ENCODE results near the gene ZSWIM5.
"Not testable (repeated sequence)": the region's sequence is repeated elsewhere in the genome, so short reads cannot be mapped to it uniquely, and the experiment has no call there.

ZSWIM5 gene

DNA sequence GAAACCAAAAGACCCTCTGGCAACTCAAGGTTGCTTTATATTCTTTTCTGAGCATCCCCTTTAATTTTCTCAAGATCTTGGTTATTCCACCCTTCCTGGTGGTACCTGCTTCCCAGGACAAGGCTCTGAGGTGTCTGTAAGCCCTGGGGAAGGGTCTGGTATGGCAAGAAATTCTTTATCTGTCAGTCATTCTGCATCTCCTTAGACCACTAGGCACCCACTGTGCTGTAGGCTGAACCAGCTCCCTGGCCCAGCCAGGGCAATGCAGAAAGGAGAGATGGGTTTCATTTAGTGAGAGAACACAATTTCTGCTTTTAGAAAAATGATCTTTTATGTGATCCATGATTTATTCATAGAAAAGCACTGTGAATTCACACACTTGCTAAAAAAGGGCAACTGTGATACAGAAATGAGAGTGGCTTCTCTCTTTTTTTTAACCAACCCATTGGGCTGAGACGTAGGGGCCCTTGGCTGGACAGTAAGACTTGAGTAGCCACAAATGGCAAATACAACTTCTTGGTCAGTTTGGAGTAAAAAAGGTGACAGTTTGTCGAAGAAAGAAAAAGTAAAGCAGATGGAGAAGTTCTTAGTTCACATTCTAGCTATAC lies 190.2 kb downstream of the ZSWIM5 start:
- DNase-seq, result no peak

DNA sequence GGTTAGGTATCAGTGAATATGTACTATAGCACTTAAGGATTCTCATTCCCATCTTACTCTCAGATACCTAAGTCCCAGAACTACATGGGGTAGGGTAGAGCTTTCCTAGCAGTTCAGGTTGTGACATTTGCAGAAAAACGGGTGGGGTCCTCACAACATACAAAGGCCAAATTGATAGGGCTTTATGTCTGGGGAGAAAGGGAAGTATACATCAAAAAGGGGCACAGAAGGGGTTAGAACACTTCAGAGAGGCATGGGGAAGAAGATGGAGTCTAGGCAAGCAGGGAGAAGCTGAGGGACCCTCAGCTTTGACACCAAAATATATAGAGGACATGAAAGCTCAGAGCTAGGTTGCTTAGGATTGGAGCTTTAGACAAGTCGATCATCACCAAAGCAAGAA lies 190.7 kb downstream of the ZSWIM5 start:
- no peak for DNase-seq

DNA sequence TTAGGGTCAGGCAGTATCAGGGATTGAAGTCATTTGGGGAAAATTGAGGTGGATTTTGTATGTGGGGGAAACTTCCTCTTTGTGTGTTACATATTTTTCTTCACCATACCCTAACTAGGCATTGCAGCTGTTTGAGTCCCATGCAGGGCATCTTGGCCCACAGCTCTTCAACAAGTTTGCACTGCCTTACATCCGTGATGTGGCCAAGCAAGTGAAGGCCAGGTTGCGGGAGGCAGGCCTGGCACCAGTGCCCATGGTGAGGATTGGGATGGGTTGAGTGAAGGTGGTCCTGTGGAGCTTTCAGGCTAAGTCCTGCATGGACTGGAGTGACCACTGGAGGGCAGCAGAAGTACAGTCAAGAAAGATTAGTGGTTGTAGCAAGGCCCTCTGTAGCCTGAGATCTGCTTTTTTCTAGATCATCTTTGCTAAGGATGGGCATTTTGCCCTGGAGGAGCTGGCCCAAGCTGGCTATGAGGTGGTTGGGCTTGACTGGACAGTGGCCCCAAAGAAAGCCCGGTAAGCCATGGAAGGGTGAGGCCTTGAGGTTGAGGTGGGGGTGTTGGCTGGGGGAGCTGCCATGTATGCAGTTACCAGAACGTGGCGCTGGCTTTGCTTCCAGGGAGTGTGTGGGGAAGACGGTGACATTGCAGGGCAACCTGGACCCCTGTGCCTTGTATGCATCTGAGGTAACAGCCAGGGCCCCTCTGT lies 191.9 kb downstream of the ZSWIM5 start:
- peak; percentile 82 for DNase-seq

DNA sequence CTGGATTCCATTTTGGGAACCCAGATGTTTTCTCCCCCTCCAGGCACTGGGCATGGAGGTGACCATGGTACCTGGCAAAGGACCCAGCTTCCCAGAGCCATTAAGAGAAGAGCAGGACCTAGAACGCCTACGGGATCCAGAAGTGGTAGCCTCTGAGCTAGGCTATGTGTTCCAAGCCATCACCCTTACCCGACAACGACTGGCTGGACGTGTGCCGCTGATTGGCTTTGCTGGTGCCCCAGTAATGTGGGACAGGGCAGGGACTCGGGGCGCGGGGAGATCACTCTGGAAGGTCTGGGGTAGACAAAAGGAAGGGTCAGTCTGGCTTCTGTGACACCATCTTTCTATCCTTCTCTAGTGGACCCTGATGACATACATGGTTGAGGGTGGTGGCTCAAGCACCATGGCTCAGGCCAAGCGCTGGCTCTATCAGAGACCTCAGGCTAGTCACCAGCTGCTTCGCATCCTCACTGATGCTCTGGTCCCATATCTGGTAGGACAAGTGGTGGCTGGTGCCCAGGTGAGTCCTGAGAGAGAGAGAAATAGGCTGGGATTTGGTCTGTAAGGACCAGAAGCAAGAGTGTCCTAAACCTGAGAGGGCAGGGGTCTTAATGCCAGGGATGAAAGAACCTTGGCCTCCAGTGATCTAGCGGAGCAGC lies 192.7 kb downstream of the ZSWIM5 start:
- DNase-seq, result no peak

DNA sequence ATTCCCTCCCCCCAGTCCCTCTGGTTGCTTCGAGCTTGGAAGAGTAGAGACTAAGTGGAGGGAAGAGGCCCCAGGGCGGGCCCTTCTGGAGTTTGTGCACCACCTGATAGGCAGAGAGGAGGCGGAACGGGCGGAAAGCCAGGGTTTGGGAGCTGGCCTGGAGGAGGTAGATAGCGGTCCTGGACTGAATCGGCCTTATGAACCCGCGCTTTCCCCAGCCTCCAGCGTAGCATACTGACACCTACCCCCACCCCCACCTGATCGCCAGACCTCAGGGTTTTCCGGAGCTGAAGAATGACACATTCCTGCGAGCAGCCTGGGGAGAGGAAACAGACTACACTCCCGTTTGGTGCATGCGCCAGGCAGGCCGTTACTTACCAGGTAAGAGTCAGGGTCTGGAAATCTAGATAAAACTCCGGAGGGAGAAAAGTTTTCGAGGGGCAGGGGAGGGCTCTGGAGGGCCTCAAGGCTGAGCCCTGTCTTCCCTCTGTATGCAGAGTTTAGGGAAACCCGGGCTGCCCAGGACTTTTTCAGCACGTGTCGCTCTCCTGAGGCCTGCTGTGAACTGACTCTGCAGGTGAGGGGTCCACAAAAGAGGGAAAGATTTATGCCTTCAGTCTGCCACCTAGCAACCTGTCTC lies 193.6 kb downstream of the ZSWIM5 start:
- DNase-seq, result no peak

DNA sequence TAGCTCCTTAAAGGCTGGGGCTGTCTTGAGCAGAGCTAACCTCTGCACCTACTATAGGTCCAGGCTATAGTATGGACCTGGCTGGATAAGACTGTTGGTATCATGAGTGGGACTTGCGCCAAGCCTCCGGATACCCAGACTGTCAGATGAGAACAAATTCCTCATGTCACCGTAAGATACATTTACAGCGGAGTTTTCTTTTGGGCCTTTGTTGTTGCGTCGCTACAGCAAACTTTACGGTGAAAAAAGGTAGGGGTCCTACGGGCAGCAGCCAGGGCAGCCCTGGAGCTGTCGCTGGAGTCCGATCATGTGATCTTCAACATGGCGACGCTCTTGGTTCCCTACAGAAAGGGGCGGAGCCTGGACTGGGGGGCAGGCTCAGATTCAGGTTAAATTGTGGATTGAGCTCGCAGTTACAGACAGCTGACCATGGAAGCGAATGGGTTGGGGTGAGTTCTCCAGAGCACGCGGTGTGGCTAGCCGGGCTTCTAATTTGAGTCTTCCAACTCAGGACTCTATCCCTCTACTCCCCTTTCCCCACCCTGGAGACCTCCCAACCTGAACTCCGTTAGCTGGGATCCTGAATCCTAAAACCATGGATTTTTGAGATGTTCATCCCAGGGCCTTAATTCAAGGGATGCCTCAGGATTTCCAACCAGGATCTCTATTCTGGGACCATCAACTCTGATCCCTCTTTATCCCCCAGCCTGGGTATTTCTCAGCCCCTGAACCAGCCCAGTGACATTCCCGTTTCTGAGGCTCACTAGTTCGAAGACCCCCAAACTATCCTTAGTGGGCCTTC lies 194.4 kb downstream of the ZSWIM5 start, which contains the start of gene UROD:
UROD (plus strand) TSS at position 418 of the 802 bp plus-strand sequence; CDS start at position 430, 12 bp downstream.
- DNase-seq, result peak; percentile 95

DNA sequence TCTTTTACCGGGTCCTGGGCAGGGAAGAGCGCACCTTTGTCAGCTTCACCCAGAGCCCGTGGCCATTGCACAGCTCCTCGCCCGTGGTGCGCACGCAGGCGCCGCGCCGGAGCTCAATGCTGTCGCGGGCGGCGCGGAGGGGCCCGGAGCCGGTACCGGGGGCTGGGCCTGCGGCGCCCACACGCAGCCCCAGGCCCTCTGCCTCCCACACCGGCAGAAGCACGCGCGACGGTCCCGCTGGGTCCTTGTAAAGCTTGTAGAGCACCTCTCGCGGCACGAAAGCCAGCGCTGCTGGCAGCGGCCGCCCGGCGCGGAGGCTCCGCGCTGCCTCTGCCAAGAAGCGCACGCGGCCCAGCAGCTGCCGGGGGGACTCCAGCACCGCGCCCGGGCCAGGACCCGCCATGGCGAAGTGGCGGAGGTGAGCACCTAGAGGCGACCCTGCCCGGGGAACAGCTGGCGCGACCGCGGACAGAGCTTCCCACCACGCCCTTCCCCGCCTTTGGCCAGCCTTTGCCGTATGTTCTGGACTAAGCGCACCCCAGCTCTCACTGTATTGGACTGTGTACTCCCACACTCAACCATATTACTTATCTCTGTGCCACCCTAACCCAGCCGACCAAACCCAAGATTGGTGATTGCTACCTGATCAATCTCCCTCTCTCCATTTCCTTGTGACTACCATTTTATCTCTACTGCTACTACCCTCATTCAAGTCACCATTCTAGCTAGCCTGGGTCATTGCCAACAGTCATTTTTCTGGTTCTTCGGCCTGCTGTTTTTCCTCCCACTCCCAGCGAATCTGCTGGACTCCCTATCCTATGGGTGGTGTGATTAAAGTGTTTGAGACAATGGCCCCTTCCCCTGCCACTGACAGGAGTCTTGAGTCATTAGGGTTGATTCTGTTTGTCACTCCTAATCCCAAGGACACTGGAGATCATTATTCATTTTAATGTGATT lies 195.3 kb downstream of the ZSWIM5 start, which contains the start of gene HECTD3:
HECTD3 (minus strand) TSS at position 470 of the 957 bp plus-strand sequence; CDS start at position 403, 67 bp downstream.
- peak; percentile 71 for DNase-seq

DNA sequence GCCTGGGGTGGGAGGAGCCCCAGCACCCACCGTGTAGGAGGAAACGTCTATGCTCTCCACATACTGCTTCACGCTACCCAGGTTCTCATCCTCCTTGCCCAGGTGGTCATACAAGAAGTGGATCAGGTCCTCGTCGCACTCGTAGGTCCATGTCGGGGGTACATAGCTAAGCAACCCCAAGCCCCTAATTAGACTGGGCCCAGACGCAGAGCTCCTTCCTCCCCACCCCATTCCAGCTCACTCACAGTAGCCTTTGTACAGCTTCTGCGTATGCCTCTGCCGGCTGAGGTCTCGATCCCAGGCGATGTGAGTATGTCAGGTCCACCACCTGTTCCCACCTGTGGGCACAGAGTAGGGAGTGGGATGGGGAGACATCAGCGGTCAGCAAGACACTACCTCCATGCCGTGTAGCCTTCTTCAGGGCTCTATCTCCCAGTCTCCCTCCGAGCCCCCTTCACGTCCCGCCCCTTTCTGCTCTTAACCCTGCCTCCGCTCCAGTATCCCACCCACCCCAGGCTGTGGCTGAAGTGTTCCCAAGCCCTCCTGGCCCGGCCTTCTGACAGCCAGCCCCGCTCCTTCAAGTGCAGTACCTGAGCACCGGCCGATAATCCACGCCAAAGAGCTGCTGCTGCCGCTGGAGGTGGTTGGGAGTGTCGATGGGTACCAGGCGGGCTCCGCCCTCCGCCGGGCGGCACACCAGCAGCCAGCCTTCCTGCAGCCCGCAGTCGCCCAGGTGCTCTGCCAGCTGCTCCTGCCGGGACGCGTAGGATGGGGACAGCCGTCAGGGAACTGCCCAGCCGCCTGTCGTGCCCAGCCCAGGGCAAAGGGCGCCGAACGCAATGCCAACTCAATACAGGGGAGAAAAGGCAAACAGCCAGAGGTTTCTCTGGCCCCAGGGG lies 196.2 kb downstream of the ZSWIM5 start:
- DNase-seq, result no peak

DNA sequence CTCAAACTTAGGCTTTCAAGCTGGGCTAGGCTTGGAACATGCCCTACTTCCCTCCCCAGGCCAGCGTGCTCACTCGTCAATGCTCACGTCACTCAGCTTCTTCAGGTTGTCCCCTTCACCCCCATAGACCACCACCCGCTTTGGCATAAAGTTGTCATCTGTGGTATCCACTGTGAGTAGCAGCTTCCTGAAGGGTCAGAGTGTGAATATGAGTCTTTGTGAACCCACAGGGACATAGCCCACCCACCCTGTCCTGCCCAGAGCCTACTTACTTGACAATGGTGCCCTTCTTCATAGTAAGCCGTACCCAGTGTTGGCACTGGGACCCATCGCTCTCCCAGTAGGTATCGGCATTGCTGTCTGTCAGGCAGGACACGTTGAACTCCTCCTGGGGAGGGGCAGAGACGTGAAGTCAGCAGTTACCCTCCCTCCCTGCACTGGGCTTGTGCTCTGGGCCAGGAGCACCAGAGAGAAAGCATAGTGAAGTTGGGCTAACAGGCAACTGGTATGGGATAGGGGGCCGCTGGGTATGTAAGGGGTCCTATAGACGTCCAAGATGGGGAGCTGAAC lies 197.0 kb downstream of the ZSWIM5 start:
- DNase-seq, result no peak

DNA sequence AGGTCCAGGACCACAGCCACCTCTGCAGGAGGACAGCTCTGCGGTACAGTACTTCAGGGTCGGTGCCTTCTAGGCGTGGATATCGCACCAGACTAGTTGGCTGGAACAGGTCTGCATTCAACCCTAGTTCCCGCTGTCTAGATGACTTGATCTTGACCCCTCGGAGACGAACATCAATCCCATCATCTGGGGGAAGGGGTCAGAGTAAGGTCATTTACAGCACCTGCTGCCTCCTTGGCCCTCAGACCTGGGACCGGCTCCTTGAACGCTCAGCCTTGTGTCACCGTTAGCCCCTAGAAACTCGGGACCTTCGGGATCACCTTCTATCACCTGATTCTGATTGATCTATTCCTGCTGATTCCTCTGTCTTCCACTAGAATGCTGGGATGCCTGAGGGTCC lies 197.9 kb downstream of the ZSWIM5 start:
- DNase-seq, result no peak

DNA sequence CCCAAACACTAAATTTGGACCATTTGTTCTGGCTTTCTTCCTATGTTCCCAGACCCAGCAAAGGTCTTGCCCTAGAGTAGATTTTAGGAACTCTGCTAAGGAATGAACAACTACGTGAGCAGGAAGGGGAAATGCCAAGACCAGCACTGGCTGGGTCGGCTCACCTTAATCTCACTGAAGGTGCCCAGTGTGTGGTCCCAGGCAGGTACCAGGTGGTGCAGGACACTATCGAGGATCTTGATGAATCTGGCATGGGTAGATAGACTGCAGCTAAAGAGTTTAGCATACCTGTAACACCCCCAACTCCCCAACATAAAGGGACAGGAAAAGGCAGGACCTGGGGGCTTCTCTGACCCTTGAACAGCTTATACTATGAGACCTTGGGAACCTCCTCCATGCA lies 198.3 kb downstream of the ZSWIM5 start:
- no peak for DNase-seq

DNA sequence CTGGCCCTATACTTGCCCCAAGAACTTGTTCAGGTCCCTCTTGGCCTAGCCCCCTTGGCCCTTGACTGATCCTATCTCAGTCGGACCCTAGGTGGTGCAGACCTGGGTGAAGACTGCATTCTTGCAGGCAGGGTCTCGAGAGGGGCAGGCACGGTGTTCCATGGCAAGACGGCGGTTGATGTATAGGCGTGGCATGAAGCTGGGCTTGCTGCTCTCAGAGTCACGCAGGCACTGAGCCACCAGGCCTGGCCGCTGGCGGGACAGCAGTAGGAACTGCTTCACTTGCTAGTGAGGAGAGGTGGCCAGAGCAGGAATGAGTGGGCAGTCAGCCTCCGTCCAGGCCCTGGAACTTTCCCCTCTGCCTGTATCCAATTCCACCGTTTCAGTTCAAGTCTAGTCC lies 199.1 kb downstream of the ZSWIM5 start:
- DNase-seq, result no peak

DNA sequence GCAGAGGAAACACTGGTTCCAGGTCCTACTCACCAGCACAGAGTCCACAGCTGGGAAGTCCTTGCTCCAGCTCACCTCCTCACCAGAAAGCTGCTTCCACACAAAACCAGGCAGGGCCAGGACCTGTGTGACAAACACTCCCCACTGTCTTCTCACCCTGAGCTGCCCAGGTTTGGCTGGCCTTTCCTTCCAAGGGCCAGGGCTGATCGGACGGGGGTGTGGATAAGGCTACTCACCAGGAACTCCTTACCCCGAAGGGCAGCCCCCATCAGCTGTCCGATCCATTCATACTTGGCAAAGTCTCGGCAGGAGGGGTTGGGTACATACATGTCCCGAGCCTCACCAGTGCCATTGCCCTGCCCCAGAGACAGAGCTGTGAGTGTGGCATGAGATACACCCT lies 200.6 kb downstream of the ZSWIM5 start:
- DNase-seq, result no peak

DNA sequence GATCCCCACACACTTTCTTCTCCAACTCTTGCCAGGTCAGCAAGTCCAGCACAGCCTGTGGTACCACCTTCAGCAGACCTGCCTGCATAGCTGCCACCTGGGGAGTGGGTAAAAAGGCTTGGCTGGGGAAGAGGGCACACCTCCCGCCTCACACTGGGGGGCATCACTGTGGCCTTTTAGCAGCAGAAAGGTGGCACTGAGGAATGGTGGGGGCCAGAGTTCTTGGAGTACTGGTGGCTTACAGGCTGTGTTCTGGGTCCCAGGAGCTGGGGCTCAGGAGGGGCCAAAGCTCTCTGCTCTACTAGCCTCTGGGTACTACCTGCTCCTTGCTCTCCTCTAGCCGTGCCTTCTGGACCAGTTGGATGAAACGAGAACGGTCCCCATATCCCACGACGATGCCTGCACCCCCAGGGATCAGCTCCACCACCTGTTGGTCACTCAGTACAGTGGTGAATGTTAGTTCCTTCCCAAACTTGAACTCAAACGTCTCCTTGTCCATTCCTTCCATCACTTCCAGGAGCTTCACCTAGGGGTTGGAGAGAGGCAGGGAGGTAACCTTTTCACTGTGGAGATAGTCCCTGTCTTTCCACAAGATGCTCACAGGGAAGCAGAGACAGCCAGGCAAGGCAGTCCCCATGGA lies 202.0 kb downstream of the ZSWIM5 start:
- DNase-seq, result no peak

DNA sequence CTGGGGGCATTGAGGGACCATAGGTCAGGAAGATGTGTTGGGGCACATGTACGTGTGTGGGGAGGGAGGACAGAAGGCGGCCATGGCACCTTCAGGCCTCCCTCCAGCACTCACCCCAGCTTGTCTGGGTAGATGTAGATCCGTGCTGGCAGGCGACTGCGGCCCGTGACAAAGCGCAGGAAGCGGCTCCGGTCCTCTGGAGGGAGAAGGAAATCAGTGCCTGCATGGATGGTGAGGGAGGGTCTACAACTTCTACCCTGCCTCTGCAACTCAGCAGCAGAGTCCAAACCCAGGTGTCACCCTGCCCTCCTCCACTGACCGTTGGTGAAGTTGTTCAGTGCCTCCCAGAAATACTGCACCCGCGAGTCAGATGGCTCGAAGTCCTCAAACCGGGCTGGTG lies 202.7 kb downstream of the ZSWIM5 start:
- no peak for DNase-seq

DNA sequence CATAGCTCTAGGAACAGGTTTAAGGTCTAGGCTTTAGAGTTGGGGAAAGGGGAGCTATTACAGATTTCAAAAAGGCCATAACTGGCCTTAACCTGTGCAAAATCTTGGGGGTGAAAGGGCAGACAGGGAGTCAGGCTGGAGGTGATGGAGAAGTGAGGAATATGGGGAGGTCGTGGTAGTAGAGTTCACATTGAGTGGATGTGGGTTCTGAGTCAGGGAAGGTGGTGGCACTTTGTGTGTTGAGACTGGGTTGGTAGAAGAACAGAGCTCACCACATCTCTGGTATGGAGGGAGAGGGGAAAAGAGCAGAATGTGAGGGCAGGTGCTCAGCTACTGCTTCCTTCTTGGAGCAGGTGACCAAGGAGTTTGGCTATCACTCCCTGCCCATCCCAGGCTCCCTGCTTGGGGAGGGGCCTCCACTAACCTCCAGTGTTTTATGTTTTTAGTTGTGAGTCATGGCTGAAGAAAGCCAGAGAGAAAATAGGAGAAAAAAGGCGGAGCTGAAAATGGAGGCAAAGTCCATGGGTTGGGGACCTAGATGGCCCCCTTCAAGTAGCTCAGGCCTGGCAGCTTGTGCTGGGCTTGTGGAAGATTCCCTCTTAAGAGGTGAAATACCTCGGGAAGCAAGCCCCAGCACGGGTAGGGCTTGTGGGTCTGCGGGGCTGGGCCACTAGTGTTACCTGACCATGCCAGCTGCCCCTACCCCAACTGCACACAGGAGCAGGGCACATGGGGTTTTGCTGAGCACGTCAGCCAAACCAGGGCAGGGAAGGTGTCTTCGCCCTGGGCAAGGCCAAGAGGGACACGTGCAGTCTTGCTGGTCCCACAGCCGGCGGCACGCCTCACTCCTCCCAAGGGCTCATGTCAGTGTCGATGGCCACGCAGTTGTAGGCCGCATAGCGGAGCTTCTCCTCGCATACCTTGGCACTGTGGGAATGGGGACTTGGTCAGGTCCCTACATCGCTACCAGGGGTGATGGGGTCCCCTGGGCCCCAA lies 203.5 kb downstream of the ZSWIM5 start:
- no peak for DNase-seq

DNA sequence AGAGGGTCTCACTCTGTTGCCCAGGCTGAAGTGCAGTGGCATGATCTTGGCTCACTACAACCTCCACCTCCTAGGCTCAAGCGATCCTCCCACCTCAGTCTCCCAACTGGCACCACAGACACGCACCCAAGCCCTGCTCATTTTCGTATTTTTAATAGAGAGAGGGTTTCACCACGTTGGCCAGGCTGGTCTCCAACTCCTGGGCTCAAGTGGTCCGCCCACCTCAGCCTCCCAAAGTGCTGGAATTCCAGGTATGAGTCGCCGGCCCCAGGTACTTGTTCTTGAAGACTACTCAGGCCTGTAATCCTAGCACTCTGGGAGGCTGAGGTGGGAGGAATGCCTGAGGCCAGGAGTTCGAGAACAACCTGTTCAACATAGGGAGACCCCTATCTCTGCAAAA lies 204.8 kb downstream of the ZSWIM5 start:
- DNase-seq, result not testable (repeated sequence)

DNA sequence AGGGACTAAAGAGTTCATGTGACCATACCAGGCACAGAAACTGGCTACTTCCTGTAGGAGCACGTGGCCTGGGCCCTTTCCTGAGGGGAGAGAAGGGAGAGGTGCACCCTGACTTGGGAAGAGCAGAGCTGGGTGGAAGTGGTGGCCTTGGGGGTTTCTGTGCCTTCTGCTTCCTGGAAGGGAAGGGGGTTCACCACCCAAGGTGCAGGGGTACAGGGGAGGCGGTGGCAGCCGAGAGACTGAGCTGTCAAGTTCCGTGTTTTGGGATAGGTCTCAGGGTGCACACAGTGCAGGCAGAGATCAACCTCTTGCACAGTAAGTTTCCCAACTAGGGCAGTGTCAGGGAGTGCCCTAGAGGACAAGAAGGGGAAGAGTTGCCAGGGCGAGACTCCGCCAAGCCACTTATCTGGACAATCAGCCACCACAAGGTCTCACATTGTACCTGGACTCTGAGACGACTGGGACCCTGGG lies 205.4 kb downstream of the ZSWIM5 start:
- no peak for DNase-seq

All from NCI-H1092 (cell line).